Chondrocyte (in vitro differentiated cells): ENCODE data around the gene WSB2. TPM values are rescaled to one million over a fixed set of nuclear protein-coding genes. Genes with fewer than 3 reads are reported as not detected.

ENCODE experiments used
- DNase-seq: peaks from one replicate; pipeline ENCODE4 v3.0.0; 2021; ENCODE audit warnings: mixed read lengths, low spot score
- H3K27ac Mint-ChIP-seq: one replicate; pipeline ENCODE4 v1.8.0; 2021; ENCODE audit warnings: mild to moderate bottlenecking, moderate library complexity, mixed read lengths; ENCODE audit not compliant: unreplicated experiment
- H3K27me3 Mint-ChIP-seq: 2 replicates; pipeline ENCODE4 v1.8.0; 2021; ENCODE audit warnings: low read depth, mixed read lengths
- H3K36me3 Mint-ChIP-seq: 2 replicates; pipeline ENCODE4 v1.8.0; 2021; ENCODE audit warnings: low read depth, mixed read lengths
- H3K4me1 Mint-ChIP-seq: 2 replicates; pipeline ENCODE4 v1.8.0; 2021; ENCODE audit warnings: low read depth, mild to moderate bottlenecking, mixed read lengths
- H3K4me3 Mint-ChIP-seq: one replicate; pipeline ENCODE4 v1.8.0; 2021; ENCODE audit warnings: mild to moderate bottlenecking, moderate library complexity, mixed read lengths; ENCODE audit not compliant: unreplicated experiment
- H3K9me3 Mint-ChIP-seq: 2 replicates; pipeline ENCODE4 v1.8.0; 2021; ENCODE audit warnings: low read depth, mixed read lengths
- CTCF ChIP-seq: fragments of 200-600 bp; sonication (generic); IDR thresholded peaks from 2 replicates; pipeline ENCODE4 v1.5.0; 2021; ENCODE audit warnings: antibody characterized with exemption, mild to moderate bottlenecking, moderate library complexity
- total RNA-seq: library from RNA; stranded (reverse); gene quantifications from 3 replicates; pipeline ENCODE4 v1.2.1, GENCODE V29; 2021

Gene WSB2
- total RNA-seq, 1 donor from 2014 or later = 124 TPM

GRCh38 chr12:118103601-118104382, 42.8 kb upstream of the WSB2 start, which contains the start of gene VSIG10:
TSS of gene VSIG10 (minus strand) at chr12:118104011. CDS start at chr12:118103671, 340 bp downstream.
- Mint-ChIP-seq H3K4me1 (peaks cover 10% of the 10 kb centered on the region), H3K36me3 (no peaks in the 10 kb centered on the region), H3K27me3 (no peaks in the 10 kb centered on the region), H3K4me3 (peak within 1 kb of the TSS; percentile 79), H3K27ac (peak within 1 kb of the TSS; percentile 39), H3K9me3 (no peaks in the 10 kb centered on the region)
- TF ChIP-seq CTCF = peak; percentile 18
- DNase-seq = no peak

GRCh38 chr12:118103201-118103600, 42.2 kb upstream of the WSB2 start:
- DNase-seq = no peak

GRCh38 chr12:118102609-118103008, 41.6 kb upstream of the WSB2 start:
- H3K27me3 Mint-ChIP-seq = no peaks in the 10 kb centered on the region
- H3K4me1 Mint-ChIP-seq = peaks cover 10% of the 10 kb centered on the region
- H3K4me3 Mint-ChIP-seq = peak overlapping the region; percentile 79
- no peaks in the 10 kb centered on the region for H3K36me3 Mint-ChIP-seq
- no peak for DNase-seq
- no peaks in the 10 kb centered on the region for H3K9me3 Mint-ChIP-seq
- no peak for TF ChIP-seq CTCF
- no peak overlapping the region for H3K27ac Mint-ChIP-seq

More at GRCh38 chr12:118103201-118103600, 42.2 kb upstream of the WSB2 start:
- Mint-ChIP-seq H3K27me3 (no peaks in the 10 kb centered on the region), H3K4me3 (peak overlapping the region; percentile 79), H3K36me3 (no peaks in the 10 kb centered on the region), H3K4me1 (peaks cover 10% of the 10 kb centered on the region), H3K9me3 (no peaks in the 10 kb centered on the region), H3K27ac (no peak overlapping the region)
- TF ChIP-seq CTCF = no peak

GRCh38 chr12:118102070-118102469, 41.1 kb upstream of the WSB2 start:
- TF ChIP-seq CTCF = no peak
- no peaks in the 10 kb centered on the region for H3K27me3 Mint-ChIP-seq
- no peak for DNase-seq
- no peaks in the 10 kb centered on the region for H3K36me3 Mint-ChIP-seq
- H3K4me3 Mint-ChIP-seq = no peak overlapping the region
- peaks cover 10% of the 10 kb centered on the region for H3K4me1 Mint-ChIP-seq
- no peaks in the 10 kb centered on the region for H3K9me3 Mint-ChIP-seq
- no peak overlapping the region for H3K27ac Mint-ChIP-seq

- no peak overlapping the region for H3K4me3 Mint-ChIP-seq
- no peaks in the 10 kb centered on the region for H3K27me3 Mint-ChIP-seq
- H3K36me3 Mint-ChIP-seq = no peaks in the 10 kb centered on the region
- peaks cover 10% of the 10 kb centered on the region for H3K4me1 Mint-ChIP-seq
- H3K9me3 Mint-ChIP-seq = no peaks in the 10 kb centered on the region
- TF ChIP-seq CTCF = no peak
- DNase-seq = no peak
- no peak overlapping the region for H3K27ac Mint-ChIP-seq
Measured at GRCh38 chr12:118101051-118101450, 40.1 kb upstream of the WSB2 start.
